GM23248 (cell line): ENCODE results near the gene PAQR6. TPM values are rescaled to one million over a fixed set of nuclear protein-coding genes. Genes with fewer than 3 reads are reported as not detected.

Experiments used
- DNase-seq: peaks from one replicate; pipeline ENCODE4 v3.0.0-alpha.2; 2015
- H2AFZ ChIP-seq: fragments of 200-600 bp; sonication (generic); 2 replicates; pipeline ENCODE4 v1.6.1; 2016; ENCODE audit warnings: antibody characterized with exemption
- H3F3A ChIP-seq: fragments of 200-600 bp; sonication (generic); 2 replicates; pipeline ENCODE4 v1.6.1; 2016; ENCODE audit warnings: mild to moderate bottlenecking, antibody characterized with exemption, mixed run types; ENCODE audit not compliant: insufficient read depth
- H3K27ac ChIP-seq: fragments of 200-600 bp; sonication (generic); 2 replicates; pipeline ENCODE4 v1.5.1; 2016; ENCODE audit warnings: mild to moderate bottlenecking
- H3K27me3 ChIP-seq: fragments of 200-600 bp; sonication (generic); replicated peaks from 2 replicates; pipeline ENCODE4 v1.6.1; 2016; ENCODE audit warnings: mild to moderate bottlenecking; ENCODE audit not compliant: insufficient read depth
- H3K36me3 ChIP-seq: fragments of 200-600 bp; sonication (generic); 2 replicates; pipeline ENCODE4 v1.6.1; 2016; ENCODE audit warnings: low read depth, mild to moderate bottlenecking
- H3K4me1 ChIP-seq: fragments of 200-600 bp; sonication (generic); 2 replicates; pipeline ENCODE4 v1.6.1; 2016; ENCODE audit warnings: mild to moderate bottlenecking; ENCODE audit not compliant: insufficient read depth
- H3K4me2 ChIP-seq: fragments of 200-600 bp; sonication (generic); one replicate; pipeline ENCODE4 v1.6.1; 2016; ENCODE audit warnings: mild to moderate bottlenecking; ENCODE audit not compliant: unreplicated experiment
- H3K4me3 ChIP-seq: fragments of 200-600 bp; sonication (generic); 2 replicates; pipeline ENCODE4 v1.5.1; 2016; ENCODE audit warnings: mild to moderate bottlenecking
- H3K79me2 ChIP-seq: fragments of 200-600 bp; sonication (generic); 2 replicates; pipeline ENCODE4 v1.6.1; 2016; ENCODE audit warnings: mild to moderate bottlenecking; ENCODE audit not compliant: insufficient read depth
- H3K9ac ChIP-seq: fragments of 200-600 bp; sonication (generic); 2 replicates; pipeline ENCODE4 v1.6.1; 2016; ENCODE audit warnings: mild to moderate bottlenecking
- H3K9me2 ChIP-seq: fragments of 200-600 bp; sonication (generic); 2 replicates; pipeline ENCODE4 v1.6.1; 2016; ENCODE audit warnings: mixed run types, mild to moderate bottlenecking, moderate library complexity; ENCODE audit not compliant: insufficient read depth
- H3K9me3 ChIP-seq: fragments of 200-600 bp; sonication (generic); one replicate; pipeline ENCODE4 v1.6.1; 2017; ENCODE audit warnings: low read depth
- H4K20me1 ChIP-seq: fragments of 200-600 bp; sonication (generic); 2 replicates; pipeline ENCODE4 v1.6.0; 2016; ENCODE audit not compliant: insufficient read depth
- EZH2 ChIP-seq: fragments of 200-600 bp; sonication (generic); IDR thresholded peaks from 2 replicates; pipeline ENCODE4 v1.6.1; 2018; ENCODE audit warnings: antibody characterized with exemption, mild to moderate bottlenecking; ENCODE audit not compliant: insufficient read depth, poor library complexity, severe bottlenecking
- EZH2phosphoT487 ChIP-seq: fragments of 200-600 bp; sonication (generic); IDR thresholded peaks from 2 replicates; pipeline ENCODE4 v1.6.1; 2018; ENCODE audit warnings: antibody characterized with exemption, moderate library complexity, mild to moderate bottlenecking, low read depth; ENCODE audit not compliant: insufficient read depth
- WGBS, 2 experiments: methylation state at CpG; one replicate each; pipeline ENCODE4 v1.1.6; 2015 to 2017; ENCODE audit warnings: low lambda C conversion rate in 2 of 2, low coverage in 1 of 2; ENCODE audit errors: missing lambda C conversion rate in 2 of 2; 5-methylcytosine and 5-hydroxymethylcytosine counted together
- in situ Hi-C: fragments of 300-500 bp; cut with MboI; formaldehyde crosslinking; loops from 2 replicates; pipeline ENCODE4 v1.15.0; 2020
- polyA plus RNA-seq: library from polyadenylated mRNA; unstranded; fragments of >200 nt; fragmentation: Nextera tagmentation; extraction: Ambion mirVana; gene quantifications from 2 replicates; pipeline ENCODE4 v1.2.1, GENCODE V29; 2016
- total RNA-seq: library from RNA; depleted of rRNA; stranded (reverse); fragments of >200 nt; shearing (Covaris generic); gene quantifications from 2 replicates; pipeline ENCODE4 v1.2.3, GENCODE V29; 2014

PAQR6 gene
- total and polyA plus RNA-seq, 2 experiments from 2014 or later, result 0.54 to 0.81 TPM

DNA sequence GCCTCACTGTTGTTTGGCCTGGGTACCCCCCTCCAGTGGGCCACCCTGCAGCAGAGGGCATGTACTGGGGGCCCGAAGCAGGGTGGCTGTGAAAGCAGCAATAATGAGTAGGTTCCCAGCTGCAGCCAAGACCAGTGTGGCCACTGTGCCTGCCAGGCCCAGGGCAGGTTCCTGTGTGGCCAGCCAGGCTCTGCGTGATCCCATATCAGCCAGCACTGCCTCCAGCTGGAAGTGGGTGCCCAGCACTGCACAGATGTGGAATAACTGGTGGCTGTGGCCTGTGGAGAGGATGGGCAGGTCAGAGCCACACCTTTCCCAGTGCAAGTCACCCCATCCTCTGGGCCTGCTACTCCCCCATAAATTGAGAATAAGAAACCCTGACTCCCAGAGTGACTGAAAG lies 3.7 kb downstream of the PAQR6 start:
- peaks cover 7% of the 10 kb centered on the region for H3K4me1 ChIP-seq
- H3F3A ChIP-seq, result peaks cover 4% of the 10 kb centered on the region; the same call in 1 of the 2 replicates
- H4K20me1 ChIP-seq, result no peaks in the 10 kb centered on the region
- no peak overlapping the region for H2AFZ ChIP-seq
- no peaks in the 10 kb centered on the region for H3K9me2 ChIP-seq
- no peak for DNase-seq
- H3K4me3 ChIP-seq, result no peak overlapping the region
- no peaks in the 10 kb centered on the region for H3K79me2 ChIP-seq
- in situ Hi-C loops, result no loop called here
- H3K27ac ChIP-seq, result no peak overlapping the region
- H3K9me3 ChIP-seq, result no peaks in the 10 kb centered on the region
- no peak overlapping the region for H3K4me2 ChIP-seq
- H3K9ac ChIP-seq, result no peak overlapping the region
- TF ChIP-seq EZH2 (no peak), EZH2phosphoT487 (no peak)
- H3K27me3 ChIP-seq, result no peaks in the 10 kb centered on the region
- 100% methylated on average over 2 of the region's 2 CpGs for WGBS, 2 experiments
- no peaks in the 10 kb centered on the region for H3K36me3 ChIP-seq

DNA sequence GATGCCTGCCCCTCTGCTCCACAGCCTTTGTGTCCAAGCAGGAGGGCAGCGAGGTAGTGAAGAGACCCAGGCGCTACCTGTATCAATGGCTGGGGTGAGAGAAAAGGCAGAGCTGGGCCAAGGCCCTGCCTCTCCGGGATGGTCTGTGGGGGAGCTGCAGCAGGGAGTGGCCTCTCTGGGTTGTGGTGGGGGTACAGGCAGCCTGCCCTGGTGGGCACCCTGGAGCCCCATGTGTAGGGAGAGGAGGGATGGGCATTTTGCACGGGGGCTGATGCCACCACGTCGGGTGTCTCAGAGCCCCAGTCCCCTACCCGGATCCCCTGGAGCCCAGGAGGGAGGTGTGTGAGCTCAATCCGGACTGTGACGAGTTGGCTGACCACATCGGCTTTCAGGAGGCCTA lies 5.1 kb downstream of the PAQR6 start:
- no peaks in the 10 kb centered on the region for H3K27me3 ChIP-seq
- no peak overlapping the region for H3K4me2 ChIP-seq
- H3K79me2 ChIP-seq, result no peaks in the 10 kb centered on the region
- 78 to 84% methylated on average over 8 to 10 of the region's 10 CpGs for WGBS, 2 experiments
- H3K9me3 ChIP-seq, result no peaks in the 10 kb centered on the region
- no peaks in the 10 kb centered on the region for H4K20me1 ChIP-seq
- H3K27ac ChIP-seq, result no peak overlapping the region
- H3K4me3 ChIP-seq, result no peak overlapping the region
- in situ Hi-C loops, result no loop called here
- no peak for TF ChIP-seq EZH2
- H3K4me1 ChIP-seq, result peaks cover 7% of the 10 kb centered on the region
- no peaks in the 10 kb centered on the region; the same call in 1 of the 2 replicates for H3F3A ChIP-seq
- H3K36me3 ChIP-seq, result no peaks in the 10 kb centered on the region
- no peak overlapping the region for H2AFZ ChIP-seq
- H3K9me2 ChIP-seq, result no peaks in the 10 kb centered on the region
- no peak overlapping the region for H3K9ac ChIP-seq
- DNase-seq, result no peak

DNA sequence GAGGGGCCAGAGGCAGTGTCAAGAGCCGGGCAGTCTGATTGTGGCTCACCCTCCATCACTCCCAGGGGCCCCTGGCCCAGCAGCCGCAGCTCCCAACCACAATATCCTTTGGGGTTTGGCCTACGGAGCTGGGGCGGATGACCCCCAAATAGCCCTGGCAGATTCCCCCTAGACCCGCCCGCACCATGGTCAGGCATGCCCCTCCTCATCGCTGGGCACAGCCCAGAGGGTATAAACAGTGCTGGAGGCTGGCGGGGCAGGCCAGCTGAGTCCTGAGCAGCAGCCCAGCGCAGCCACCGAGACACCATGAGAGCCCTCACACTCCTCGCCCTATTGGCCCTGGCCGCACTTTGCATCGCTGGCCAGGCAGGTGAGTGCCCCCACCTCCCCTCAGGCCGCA lies 5.9 kb downstream of the PAQR6 start, which contains the start of gene BGLAP:
BGLAP (plus strand) TSS at position 259 of the 400 bp plus-strand sequence; CDS start at position 307, 48 bp downstream.
- Histone ChIP-seq H3K4me3 (no peak within 1 kb of the TSS), H3K27ac (no peak within 1 kb of the TSS), H3K9me3 (no peaks in the 10 kb centered on the region), H3K9me2 (no peaks in the 10 kb centered on the region), H4K20me1 (no peaks in the 10 kb centered on the region), H3K36me3 (no peaks in the 10 kb centered on the region), H3K9ac (peak within 1 kb of the TSS; percentile 16; the same call in 1 of the 2 replicates), H2AFZ (no peak within 1 kb of the TSS), H3K4me2 (no peak within 1 kb of the TSS), H3K79me2 (no peaks in the 10 kb centered on the region), H3K4me1 (peaks cover 7% of the 10 kb centered on the region), H3K27me3 (no peaks in the 10 kb centered on the region), H3F3A (no peaks in the 10 kb centered on the region)
- DNase-seq, result no peak
- TF ChIP-seq EZH2phosphoT487, result no peak
- no peak for TF ChIP-seq EZH2
- in situ Hi-C loops, result no loop called here
- 80 to 94% methylated on average over 12 to 13 of the region's 14 CpGs for WGBS, 2 experiments

DNA sequence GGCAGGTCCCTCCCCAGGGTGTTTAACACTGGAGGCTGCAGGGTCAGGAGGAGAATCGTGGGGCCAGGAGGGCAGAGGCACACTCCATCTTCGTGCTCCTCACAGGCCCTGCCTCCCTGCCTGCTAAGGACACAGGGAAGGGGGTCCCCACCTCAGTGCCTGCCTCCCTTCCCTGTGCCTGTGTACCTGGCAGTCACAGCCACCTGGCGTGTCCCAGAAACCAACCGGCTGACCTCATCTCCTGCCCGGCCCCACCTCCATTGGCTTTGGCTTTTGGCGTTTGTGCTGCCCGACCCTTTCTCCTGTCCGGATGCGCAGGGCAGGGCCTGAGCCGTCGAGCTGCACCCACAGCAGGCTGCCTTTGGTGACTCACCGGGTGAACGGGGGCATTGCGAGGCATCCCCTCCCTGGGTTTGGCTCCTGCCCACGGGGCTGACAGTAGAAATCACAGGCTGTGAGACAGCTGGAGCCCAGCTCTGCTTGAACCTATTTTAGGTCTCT lies 6.5 kb downstream of the PAQR6 start:
- 44% methylated on average over 15 of the region's 15 CpGs for WGBS, 2 experiments
- no peaks in the 10 kb centered on the region for H4K20me1 ChIP-seq
- in situ Hi-C loops, result no loop called here
- no peaks in the 10 kb centered on the region for H3K27me3 ChIP-seq
- no peaks in the 10 kb centered on the region for H3K79me2 ChIP-seq
- H3K4me2 ChIP-seq, result no peak overlapping the region
- H3K4me3 ChIP-seq, result no peak overlapping the region
- TF ChIP-seq EZH2 (no peak), EZH2phosphoT487 (no peak)
- no peaks in the 10 kb centered on the region for H3K36me3 ChIP-seq
- H3K27ac ChIP-seq, result no peak overlapping the region
- H3K9me2 ChIP-seq, result no peaks in the 10 kb centered on the region
- H3K4me1 ChIP-seq, result peaks cover 7% of the 10 kb centered on the region
- no peaks in the 10 kb centered on the region for H3F3A ChIP-seq
- peak overlapping the region; percentile 16; the same call in 1 of the 2 replicates for H3K9ac ChIP-seq
- no peak overlapping the region for H2AFZ ChIP-seq
- H3K9me3 ChIP-seq, result no peaks in the 10 kb centered on the region
- peak; percentile 73 for DNase-seq

DNA sequence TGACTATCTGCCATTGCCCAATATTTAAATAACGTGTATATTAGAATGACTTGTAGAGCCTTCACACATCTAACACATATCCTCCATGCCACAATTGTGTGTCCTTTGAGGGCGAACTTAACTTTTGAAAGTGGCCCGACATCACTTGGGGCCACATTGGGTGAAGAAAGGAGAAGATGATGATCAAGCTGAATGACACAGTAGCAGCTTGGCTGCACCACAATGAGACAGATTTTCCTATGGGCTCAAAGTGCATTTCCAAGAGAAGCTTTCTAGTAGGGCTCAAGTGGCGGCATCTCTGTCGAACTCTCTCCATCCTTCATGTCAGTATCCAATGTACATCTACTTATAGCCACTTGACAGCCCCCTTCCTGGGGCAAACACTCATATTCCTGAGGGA lies 9.6 kb downstream of the PAQR6 start:
- no peak overlapping the region for H2AFZ ChIP-seq
- peaks cover 8% of the 10 kb centered on the region for H3F3A ChIP-seq
- H3K27me3 ChIP-seq, result no peaks in the 10 kb centered on the region
- WGBS, 2 experiments, result 96 to 99% methylated on average over 5 of the region's 5 CpGs
- no peak overlapping the region for H3K4me2 ChIP-seq
- no peaks in the 10 kb centered on the region for H3K79me2 ChIP-seq
- no peaks in the 10 kb centered on the region for H4K20me1 ChIP-seq
- H3K9ac ChIP-seq, result no peak overlapping the region
- no peak for DNase-seq
- no peak overlapping the region for H3K27ac ChIP-seq
- H3K4me3 ChIP-seq, result no peak overlapping the region
- no peaks in the 10 kb centered on the region for H3K9me3 ChIP-seq
- peaks cover 15% of the 10 kb centered on the region for H3K4me1 ChIP-seq
- in situ Hi-C loops, result no loop called here
- H3K36me3 ChIP-seq, result no peaks in the 10 kb centered on the region
- H3K9me2 ChIP-seq, result no peaks in the 10 kb centered on the region
- TF ChIP-seq EZH2phosphoT487 (no peak), EZH2 (no peak)
